Hematopoietic multipotent progenitor cell treated with erythropoietin and hydrocortisone succinate and interleukin-3 and kit ligand, for 15 days (in vitro differentiated cells): ENCODE data around the gene RANBP2.
A peak's percentile ranks its signal among the peaks of the same experiment; 100 is the strongest.

Source experiments
- DNase-seq: peaks from one replicate; pipeline ENCODE4 v3.0.0-alpha.2; 2015; ENCODE audit warnings: low spot score

Gene RANBP2

DNA sequence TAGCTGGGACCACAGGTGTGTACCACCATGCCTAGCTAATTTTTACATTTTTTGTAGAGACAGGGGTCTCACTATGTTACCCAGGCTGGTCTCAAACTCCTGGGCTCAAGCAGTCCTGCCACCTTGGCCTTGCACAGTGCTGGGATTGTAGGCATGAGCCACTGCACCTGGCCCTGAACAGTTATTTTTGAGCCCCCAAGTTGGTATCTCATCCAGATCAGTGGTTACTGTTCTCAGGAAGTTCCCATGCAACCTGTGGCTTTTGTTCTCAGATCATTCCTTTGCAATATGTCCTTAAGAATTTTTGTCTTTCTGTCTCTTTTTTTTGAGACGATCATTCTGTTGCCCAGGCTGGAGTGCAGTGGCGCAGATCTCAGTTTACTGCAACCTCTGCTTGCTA is 59.6 kb downstream of the RANBP2 start:
- DNase-seq: no peak

GRCh38 chr2:108786008-108786353 is 66.7 kb downstream of the RANBP2 start:
- no peak for DNase-seq

DNA sequence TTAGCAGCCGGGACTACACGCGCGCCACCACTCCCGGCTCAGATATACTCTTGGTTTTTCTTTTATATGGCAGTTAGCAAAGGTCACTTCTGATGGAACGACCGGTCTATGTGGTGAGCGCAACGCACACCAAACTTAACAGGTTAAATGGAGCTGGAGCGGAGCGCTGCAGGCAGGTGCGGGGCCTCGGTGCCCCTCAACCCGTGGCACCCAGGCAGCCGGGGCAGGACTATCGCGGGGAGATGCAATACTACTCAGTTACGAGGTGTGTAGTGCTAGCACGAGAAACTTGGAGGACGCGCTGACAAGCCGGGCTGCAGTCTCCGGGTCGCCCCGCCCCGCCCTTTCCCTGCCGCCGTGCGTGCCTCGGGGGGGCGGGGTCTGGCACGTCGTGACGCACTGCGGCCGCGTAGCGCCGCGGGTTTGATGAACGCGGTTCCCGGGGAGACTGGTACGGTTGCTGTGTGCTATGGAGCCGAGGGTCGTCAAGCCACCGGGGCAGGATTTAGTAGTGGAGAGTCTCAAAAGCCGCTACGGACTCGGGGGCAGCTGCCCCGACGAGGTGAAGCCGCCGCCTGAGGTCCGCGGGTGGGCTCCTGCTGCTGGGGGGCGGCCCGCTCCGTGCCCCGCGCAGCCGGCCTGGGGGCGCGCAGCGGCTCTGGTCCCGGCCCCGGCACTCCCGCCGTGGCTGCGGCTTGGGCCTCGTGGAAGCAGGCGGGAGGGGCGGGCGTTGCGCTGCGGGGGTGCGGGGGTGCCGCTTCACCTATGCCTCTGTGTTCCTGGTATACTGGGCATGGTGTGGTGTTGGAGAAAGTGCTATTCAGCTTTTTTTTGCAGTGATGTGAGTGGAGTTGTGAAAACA is 67.3 kb downstream of the RANBP2 start, which contains the start of gene CCDC138:
Gene CCDC138, plus strand, starts transcription at position 418 of the 862 bp plus-strand sequence. Its CDS starts 52 bp downstream, at position 470.
- peak; percentile 90 for DNase-seq

DNA sequence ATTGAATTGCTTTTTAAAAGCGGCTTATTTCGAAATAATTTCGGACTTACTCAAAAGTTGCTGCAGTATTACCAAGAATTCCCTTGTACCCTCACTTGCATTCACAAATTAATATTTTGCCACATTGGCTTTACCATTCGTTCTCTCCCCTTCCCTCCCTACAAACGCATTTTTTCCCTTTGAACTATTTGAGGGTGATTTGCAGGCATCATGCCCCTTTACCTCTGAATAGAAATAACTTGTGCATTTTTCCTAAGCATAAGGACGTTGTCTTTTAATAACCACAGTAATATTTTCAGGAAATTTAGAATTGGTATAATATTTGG is 67.9 kb downstream of the RANBP2 start:
- no peak for DNase-seq

DNA sequence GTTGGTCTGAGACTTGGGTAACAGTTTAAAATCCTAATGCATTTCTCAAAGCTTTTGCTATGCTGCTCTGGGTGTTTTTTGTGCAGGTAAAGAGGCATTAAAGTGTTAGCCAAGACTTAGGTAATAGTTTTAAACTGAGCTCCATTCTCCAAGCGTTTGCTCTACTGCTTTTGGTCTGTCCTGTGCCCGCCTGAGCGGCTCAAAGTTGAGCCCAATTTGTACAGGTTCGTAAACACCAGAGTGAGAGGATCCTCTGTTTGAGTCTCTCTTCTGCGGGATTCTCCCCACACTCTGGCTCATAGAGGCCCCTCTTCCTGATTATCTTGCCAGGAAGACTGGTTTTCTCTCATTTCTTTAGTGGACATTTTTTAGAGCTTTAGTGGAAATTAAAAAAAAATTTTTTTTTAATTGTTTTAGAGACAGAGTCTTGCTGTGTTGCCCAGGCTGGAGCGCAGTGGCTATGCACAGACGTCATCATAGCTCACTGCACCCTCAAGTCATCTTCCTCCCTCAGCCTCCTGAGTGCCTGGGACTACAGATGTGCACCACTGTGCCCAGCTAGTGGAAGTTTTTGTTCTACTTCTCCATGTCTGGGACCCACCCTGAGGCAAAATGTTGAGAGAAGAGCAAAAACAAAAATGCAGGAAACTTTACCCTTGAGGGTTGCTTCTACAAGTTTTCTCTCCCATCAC is 83.9 kb downstream of the RANBP2 start:
- no peak for DNase-seq

DNA sequence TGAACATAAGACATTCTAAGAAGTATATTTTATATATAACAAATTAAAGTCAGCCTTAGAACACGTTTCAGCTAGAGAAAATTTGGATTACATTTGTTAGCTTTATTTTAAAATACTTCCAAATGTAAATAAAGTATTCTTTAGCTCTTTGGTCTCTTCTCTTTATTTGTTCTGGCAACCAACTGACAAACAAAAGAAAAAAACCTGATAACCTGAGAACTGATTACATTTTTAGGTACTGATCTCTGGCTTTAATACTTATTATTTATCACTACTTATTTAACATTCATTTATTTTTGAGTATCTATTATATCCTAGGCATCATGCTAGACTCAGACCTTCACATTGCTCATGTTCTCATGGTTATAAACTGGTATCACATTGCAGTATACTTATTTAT is 85.8 kb downstream of the RANBP2 start:
- no peak for DNase-seq

DNA sequence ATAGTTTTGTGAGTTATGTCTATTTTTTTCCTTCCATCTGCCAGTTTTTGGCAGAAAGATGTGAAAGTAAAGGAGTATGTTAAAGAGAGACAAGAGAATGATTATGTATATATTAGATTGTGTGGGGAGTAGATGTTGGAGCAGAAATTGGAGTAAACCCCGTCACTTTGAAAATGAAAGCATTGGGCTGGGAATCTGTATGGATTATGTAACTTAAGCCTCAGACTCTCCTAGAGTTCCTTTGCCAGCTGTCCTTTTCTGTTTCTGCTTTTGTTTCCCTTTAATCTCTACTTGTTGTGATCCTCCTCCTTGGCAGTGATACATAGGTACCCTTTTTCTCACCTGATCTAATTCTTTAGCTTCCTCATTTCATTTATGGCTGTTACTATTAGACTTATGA is 86.5 kb downstream of the RANBP2 start:
- DNase-seq: no peak

DNA sequence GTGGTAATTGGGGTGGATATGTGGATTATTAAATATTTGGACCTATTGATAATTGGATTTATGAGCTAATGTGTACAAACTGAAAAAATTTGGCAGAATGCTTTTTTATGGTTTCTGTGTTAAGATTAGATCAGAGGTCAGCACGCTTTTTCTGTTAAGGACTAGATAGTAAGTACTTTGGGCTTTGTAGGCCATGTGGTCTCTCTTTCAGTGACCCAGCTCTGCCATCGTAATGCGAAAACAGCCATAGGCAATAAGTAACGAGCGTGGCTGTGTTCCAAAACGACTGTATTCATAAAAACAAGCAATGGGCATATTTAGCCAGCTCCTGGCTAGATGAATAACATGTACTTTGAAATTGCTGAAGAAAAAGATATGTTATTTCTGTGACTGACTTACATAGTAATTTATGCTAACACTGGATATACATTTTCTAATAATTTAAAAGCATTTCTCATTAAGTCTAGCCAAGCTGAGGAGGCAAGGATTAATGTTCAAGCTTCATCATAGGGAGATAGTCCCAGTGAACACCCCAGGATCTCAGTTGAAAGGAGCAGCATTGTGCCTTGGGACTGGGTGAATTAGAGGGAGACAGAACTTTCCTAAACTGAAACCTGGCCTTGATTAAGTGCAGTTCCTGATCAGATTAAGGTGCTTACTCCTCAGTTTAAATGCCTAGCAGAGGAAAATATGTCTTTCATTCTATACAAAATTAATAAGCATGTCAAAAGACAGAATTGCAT is 87.3 kb downstream of the RANBP2 start:
- no peak for DNase-seq

DNA sequence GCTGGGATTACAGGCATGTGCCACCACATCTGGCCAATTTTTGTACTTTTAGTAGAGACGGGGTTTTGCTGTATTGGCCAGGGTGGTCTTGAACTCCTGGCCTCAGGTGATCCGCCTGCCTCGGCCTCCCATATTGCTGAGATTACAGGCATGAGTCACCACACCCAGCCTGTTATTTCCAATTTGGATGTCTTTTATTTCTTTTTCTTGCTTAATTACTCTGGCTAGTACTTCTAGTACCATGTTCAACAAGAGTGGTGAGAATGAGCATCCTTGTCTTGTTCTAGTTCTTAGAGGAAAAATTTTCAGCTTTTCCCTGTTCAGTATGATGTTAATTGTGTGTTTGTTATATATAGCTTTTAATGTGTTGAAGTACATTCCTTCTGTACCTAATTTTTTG is 90.7 kb downstream of the RANBP2 start:
- no peak for DNase-seq

- no peak for DNase-seq
These were observed 92.0 kb downstream of the RANBP2 start for GRCh38 chr2:108810993-108811957.

GRCh38 chr2:108813732-108814131 is 94.5 kb downstream of the RANBP2 start:
- DNase-seq: no peak

- no peak for DNase-seq
These were observed 101.2 kb downstream of the RANBP2 start for GRCh38 chr2:108820482-108820881.

GRCh38 chr2:108823286-108823685 is 104.0 kb downstream of the RANBP2 start:
- no peak for DNase-seq

DNA sequence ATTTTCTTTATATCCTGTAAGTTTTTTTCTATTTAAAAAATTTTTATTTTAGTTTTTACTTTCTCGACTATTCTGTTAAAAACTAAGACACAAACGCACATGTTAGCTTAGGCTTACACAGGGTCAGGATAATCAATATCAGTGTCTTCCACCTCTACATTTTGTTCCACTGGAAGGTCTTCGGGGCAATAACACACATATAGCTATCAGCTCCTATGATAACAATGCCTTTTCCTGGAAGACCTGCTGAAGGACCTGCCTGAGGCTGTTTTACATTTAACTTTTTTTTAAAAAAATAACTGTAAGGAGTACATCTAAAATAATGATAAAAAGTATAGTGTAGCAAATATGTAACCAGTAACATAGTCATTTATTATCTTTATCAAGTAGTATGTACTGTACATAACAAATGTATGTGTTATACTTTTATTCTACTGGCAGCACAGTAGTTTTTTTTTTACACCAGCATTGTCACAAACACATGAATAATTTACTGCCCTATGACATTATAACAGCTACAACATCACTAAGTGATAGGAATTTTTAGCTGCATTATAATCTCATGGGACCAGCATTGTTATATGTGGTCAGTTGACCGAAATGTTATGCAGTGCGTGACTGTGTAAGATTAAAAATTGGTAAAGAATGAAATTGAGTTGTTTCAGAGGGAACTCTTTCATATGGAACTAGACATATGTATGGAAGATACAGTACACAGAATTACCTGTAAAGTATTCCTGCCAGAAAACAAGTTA is 105.2 kb downstream of the RANBP2 start:
- no peak for DNase-seq

DNA sequence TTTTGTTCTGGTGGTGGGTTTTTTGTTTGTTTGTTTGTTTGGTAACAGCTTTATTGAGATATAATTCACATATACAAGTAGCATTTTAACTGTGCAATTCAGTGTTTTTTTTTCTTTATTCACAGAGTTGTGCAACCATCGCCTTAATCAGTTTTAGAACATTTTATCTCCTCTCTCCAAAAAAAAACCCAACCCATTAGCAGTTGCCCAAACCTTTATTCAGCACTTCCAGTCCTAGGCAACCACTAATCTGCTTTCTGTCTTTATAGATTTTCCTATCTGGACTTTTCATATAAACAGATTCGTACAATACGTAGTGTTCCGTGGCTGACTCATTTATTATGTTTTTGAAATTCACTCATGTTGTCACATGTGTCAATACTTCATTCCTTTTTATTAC is 106.0 kb downstream of the RANBP2 start:
- DNase-seq: no peak

DNA sequence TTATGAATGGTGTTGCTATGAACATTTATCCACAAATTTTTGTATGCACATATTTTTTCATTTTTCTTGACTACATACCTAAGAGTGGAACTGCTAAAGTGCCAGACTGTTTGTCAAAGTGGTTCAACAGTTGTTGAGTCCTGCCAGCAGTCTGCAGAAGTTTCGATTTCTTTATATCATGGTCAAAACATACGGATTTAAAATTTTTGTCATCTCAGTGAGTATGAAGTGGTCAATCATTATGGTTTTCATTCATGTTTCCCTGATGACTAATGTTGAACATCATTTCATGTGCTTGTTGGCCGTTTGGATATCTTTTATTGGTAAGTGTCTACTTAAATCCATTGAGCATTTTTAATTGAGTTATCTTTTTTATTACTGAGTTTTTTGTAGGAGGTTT is 106.5 kb downstream of the RANBP2 start:
- DNase-seq: no peak

GRCh38 chr2:108829578-108830310 is 110.5 kb downstream of the RANBP2 start:
- DNase-seq: no peak

- no peak for DNase-seq
These were observed 113.9 kb downstream of the RANBP2 start for GRCh38 chr2:108833219-108833618.

- no peak for DNase-seq
These were observed 115.3 kb downstream of the RANBP2 start for GRCh38 chr2:108834620-108835019.

- DNase-seq: no peak
These were observed 115.8 kb downstream of the RANBP2 start for GRCh38 chr2:108835040-108835439.
